NCI-H2107 treated with DMSO at 0.1 percent for 48 hours (cell line): ENCODE measurements around the gene KLHL40.
A peak's percentile ranks its signal among the peaks of the same experiment; 100 is the strongest.

ENCODE experiments used
- DNase-seq: peaks from one replicate; lab custom pipeline; 2025; ENCODE audit not compliant: unreplicated experiment; lab: John Stamatoyannopoulos, UW

KLHL40 gene

DNA sequence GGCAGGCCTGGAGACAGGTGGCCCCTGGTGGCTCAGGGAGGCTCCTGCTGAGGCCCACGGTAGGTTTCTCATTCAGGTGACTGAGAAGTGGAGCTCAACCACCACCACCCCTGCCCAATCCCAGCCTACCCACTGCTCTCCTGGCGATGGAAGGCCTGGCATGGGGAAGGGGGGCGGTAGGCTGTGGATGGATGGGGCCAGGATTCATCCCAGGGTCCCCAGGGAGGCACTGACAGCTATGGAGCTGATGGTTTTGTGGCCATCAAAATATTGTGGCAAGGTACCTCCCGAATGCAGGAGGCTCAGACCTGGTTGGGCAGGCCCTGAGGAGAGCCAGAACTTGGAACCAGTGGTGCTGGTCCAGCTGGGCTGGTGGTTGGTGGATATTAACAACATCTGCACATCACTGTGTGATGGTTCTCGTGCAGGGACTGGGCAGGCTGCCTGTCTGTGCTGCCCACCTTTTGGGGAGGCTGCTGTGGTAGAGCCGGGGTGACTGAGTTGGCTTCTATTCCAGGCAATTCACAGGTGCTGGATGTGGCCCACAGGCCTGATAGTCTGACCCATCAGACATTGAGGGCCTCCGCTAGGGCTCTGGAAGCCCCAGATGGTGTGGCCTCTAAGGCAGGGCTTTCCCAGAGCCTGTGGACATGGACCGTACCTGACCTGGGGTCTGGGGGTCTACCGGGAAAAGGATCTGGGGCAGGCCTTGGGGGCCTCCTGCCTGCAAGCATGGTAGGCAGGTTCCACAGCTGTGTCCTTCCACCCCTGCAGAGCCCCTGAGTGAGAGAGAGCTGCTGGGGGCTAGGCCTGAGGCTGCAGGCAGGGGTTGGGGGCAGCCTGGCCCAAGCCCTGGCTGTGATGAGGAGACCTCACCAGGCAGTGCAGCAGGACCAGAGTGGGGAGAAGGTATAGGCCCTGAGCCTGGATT lies 28.4 kb upstream of the KLHL40 start:
- no peak for DNase-seq

DNA sequence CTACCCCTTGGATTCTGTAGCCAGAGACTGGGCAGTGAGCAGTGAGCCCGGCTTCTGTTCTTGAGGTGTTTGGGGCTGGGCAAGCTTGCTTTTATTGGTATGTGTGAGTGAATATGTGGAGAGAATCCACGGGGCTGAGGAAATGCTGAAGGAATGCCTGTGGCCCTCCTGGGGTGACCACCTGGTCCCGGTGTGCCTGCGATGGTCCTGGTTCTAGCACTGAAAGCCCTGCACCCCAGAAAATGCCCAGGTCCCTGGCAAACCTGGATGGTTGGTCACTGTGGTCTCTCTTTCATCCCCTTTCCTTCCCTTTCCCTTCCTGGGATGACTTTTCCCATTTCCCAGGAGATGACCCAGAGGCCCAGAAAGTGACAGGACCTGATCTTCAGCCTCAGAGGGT lies 27.7 kb upstream of the KLHL40 start:
- DNase-seq, result no peak

DNA sequence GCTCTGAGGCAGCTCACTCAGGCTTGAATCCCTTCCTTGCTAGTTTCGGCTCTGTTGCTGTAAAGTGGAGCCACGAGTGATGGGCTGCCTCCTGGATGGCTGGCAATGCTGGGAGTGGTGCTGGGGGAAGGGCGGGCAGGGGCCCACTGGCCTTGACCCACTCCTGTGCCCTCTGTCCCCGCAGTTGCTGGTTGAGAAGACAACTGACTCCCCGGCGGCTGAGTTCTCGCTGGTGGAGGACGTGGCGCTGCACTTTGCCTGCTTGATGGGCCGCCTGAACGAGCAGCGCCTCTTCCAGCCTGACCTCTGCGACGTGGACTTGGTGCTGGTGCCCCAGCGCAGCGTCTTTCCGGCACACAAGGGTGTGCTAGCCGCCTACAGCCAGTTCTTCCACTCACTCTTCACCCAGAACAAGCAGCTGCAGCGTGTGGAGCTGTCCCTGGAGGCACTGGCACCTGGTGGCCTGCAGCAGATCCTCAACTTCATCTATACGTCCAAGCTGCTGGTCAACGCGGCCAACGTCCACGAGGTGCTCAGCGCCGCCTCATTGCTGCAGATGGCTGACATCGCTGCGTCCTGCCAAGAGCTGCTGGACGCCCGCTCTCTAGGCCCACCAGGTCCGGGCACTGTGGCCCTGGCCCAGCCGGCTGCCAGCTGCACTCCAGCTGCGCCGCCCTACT lies 27.1 kb upstream of the KLHL40 start:
- DNase-seq, result no peak

DNA sequence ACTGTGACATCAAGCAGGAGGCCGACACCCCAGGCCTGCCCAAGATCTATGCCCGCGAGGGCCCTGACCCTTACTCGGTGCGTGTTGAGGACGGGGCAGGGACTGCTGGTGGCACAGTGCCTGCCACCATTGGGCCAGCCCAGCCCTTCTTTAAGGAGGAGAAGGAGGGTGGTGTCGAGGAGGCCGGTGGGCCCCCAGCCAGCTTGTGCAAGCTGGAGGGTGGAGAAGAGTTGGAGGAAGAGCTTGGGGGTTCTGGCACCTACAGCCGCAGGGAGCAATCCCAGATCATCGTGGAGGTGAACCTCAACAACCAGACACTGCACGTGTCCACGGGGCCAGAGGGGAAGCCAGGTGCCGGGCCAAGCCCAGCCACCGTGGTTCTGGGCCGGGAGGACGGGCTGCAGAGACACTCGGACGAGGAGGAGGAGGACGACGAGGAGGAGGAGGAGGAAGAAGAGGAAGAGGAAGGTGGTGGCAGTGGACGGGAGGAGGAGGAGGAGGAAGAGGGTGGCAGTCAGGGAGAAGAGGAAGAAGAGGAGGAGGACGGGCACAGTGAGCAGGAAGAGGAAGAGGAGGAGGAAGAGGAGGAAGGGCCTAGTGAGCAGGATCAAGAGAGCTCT lies 26.5 kb upstream of the KLHL40 start:
- no peak for DNase-seq

DNA sequence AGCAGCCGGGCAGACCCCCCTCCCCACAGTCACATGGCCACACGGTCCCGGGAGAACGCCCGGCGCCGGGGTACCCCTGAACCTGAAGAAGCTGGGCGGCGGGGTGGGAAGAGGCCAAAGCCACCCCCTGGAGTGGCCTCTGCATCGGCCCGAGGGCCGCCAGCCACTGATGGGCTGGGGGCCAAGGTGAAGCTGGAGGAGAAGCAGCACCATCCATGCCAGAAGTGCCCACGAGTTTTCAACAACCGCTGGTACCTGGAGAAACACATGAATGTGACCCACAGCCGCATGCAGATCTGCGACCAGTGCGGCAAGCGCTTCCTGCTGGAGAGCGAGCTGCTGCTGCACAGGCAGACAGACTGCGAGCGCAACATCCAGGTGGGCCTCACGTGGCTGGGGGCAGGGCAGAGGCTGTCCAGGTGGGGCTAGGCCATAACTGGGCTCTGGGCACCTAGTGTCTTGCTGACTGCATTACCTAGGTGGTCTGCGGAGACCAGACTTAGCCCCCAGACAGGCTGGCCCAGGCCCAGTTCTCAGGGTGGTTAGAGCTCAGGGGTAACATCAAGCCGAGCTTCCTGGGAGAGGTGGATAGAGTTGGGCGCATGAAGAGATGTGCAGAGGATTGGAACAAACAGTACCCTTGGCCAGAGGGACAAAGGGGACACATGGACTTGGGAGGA lies 25.7 kb upstream of the KLHL40 start:
- DNase-seq, result no peak

DNA sequence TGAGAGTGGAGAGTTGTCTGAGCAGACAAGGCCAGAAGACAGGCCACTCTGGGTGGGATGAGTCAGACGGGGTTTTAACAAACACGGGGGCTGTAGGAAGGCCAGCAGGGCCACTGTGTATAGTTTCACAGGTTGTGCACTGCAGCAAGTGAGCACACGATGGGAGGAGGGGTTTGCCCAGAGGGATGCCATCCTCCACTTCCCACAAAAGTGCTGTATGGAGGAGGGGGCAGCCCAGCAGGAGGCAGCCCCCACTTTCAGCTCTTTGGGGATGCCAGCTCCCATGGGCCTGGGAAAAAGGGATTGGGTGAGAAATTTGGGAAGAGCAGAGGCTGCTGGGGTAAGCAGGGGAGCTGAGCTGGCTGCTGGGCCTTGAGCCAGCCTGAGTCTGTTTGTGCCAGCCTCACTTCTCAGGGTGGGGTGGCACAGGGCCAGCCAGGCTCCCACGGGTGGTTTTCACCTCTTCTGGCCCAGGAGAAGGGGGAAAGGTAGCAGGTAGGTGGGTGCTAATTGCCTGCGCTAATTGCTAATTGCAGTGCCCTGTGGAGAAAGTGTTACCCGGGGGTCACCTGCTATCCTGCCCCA lies 25.1 kb upstream of the KLHL40 start:
- no peak for DNase-seq

DNA sequence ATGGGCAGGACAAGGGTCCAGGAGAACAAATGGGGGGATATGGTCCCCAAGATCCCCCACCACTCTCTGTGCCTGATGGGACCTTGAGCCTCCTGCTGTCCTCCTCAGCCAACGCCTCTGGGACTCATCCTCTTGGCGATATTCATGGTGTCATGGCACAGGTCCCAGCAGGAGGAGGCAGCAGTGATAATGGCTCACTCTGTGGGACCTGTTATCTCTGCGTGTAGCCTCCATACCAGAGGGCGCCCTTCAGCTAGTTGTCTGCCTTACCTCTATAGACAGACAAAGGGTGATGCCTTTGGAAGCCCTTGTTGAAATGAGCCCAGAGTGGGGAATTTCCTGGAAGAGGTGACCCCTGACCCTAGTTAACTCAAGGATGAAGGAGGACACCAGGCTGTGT lies 24.4 kb upstream of the KLHL40 start:
- no peak for DNase-seq

DNA sequence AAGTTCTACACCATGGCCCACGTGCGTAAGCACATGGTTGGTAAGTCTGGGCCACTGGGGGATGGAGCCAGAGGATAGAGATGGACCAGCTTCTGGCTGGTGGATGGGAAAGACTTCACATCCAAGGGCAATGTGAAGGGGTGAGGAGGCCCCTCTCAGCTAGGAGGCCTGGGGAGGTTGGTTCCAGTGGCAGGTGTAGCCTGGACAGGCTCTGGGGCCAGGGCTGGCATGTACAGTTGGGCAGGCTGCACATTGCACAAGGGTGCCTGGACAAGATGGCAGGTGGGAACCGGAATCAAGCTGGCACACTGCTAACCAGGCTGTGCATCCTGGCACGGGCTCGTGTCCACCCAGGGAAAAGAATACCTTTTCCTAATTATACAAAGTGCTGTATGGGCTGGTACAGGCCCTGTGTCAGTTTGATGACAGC lies 23.7 kb upstream of the KLHL40 start:
- DNase-seq, result no peak

DNA sequence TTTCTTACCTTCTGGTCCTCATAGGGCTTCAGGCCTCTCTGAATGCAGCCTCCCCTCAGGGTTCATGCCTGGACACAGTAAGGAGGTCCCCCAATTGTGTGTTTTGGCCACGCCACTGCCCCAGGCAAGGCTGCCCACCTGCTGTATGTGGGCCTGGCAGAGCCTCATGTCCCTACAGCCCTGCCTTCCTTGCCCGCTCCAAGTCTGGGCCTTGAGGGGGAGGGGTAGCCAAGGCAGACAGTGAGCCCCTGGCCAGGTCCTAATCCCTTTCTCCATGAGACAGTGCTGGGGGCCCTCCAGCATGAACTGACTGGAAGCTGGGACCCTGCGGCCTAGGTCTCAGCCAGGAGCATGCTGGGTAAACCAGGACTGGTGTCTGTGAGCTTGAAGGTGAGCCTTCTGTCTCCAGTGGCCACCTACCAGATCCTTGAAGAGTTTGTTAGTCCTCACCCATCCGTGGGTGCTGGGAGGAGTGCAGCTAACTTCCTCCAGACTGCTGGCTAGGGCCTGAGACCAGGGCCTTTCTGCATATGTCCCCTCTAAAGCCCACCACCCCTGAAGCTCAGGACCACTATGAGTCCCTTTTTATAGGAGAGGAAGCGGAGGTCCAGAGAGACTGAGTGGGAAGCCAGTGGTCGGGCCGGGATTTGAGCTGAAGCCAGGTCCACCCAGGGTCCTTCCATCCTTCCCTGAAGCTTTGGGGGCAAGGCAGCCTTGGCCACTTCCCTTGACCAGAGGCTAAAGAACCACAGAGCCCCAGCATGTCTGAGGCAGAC lies 23.1 kb upstream of the KLHL40 start:
- DNase-seq, result no peak

DNA sequence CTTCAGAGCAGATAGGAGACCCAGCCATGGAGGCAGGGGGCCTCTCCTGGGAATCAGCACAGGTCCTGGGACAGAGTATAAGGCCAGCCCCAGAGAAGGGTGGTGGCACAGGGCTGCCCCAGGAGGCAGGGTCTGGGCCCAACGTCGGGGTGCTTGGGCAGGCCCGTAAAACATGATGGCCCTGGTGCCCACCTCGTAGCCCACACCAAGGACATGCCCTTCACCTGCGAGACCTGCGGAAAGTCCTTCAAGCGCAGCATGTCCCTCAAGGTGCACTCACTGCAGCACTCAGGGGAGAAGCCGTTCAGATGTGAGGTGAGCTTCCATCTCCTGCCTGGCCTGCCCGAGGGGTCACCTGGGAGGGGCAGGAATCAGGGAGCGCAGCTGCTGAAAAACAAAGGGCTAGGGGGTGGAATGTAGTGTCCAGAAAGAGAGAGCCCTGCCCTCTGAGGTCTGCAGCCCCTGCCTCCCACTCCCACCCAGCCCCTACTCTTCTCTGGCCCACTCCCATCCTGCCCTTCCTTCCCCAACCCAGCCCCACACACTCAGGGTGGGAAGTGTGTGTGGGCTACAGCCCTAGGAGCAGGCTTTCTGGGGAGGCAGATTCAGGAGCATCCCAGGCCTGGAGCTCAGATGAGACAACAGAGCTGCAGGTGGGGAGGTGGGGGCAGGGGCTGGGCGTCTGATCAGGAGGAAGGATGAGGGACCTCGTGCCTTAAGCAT lies 22.4 kb upstream of the KLHL40 start:
- DNase-seq, result no peak

DNA sequence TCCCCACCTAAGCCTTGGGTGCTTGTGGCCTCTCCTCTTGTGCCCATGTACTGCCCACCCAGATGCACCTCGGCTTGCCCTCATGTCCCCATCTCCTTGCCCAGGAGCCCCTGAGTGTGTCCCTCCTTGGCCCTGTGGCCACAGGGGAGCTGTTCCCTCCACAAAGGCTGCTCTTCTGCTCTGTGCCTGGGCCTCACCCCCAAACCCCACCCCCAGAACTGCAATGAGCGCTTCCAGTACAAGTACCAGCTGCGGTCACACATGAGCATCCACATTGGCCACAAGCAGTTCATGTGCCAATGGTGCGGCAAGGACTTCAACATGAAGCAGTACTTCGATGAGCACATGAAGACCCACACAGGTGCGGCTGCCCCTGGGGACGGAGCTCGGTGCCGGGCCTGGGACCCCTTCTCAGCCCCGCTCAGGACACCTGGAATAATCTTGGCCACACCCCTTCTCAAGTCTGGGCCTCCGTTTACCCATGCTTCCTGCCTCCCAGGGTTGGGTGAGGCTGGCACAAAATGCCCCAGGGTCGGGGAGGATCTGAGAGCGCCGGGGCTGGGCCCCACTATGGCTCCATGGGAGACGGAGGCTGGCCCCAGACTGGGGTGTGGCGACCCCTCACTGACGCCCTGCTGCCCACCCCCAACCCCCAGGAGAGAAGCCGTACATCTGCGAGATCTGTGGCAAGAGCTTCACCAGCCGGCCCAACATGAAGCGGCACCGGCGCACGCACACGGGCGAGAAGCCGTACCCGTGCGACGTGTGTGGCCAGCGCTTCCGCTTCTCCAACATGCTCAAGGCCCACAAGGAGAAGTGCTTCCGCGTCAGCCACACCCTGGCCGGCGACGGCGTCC lies 21.5 kb upstream of the KLHL40 start:
- DNase-seq, result no peak

DNA sequence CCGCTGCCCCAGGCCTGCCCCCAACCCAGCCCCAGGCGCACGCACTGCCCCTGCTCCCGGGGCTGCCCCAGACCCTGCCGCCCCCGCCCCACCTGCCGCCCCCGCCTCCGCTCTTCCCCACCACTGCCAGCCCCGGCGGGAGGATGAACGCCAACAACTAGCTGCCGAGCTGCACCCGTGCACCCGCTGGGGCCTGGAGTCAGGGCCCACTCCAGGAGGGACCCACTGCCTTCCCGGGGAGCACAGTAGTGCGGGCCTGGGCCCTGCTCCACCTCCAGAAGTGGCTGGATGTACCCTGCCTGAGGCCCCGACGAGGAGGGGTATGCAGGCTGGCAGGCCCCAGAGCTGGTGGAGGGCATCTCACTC lies 20.9 kb upstream of the KLHL40 start:
- no peak for DNase-seq

DNA sequence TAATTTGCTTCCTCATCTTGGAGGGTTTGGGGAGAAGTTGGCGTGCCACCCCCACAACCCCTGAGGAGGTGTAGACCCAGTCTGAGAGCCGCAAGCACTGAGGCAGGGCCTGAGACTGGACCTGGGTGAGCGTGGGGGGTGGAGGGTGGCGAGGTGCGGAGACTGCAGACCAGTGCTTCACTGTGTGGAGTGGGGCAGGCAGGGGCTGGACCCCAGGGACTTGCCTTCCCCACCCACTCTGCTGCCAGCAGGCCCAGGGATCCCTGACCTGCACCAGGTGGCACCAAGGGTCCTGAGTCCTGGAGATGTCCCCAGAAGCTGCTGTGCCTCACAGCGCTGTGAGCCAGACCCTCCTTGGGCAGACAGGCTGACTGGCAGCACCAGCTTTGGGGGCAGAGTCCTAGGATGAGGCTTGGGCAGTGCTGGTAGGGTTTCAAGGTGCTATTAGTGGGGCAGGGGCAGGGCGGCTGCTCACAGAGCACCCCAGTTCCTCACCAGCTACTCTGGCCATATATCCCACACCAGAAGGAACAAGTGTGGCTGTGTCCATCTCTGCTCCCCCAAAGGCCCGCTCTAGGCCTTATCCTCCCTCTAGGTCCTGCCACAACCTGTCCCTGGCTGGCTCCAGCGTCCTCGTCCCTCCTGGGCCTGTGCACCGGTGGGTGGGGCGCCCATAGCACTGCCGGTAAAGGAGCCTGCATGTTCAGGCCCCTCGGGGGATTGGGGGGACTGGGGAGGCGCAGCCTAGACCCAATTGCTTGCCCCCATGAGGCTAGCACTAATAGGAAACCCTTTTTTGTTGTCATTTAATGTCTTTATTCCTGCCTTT lies 20.1 kb upstream of the KLHL40 start:
- DNase-seq, result no peak

DNA sequence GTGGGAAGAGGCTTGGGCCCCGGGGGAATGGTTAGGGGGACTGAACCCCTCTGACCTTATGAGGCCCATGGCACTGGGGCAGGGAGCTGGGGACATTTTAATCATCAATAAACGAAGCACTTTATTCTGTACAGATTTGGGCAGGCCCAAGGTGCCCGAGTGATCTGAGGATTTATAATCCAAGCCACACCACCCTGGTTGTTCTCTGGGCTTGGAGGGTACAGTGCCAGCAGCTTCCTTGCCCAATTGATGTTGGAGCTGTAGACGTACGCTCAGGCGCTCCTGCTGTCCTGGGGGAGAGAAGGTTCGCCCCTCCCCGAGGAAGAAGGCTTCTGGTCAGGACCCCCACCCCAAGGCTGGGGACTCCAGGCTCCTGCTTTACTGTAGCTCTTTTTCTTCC lies 19.3 kb upstream of the KLHL40 start:
- DNase-seq, result no peak

DNA sequence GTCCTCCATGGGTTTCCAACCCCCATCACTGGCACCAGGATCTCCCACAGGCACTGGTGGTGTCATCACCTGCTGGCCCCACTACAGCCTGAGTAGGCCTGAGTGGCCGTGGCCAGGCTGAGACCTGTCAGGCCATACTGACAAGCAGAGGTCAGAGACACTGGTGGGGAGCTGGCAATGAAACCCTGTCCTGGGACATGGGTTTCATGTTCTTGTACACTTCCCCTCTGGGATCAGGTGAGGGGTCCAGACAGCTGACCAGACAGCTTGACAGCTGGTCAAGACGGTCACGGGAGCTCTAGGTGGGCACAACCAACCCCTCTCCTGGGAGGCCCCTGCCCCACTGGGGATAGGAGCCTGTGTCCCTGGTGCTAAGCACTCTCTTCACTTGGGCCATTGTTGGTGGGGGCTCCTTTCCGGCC lies 18.7 kb upstream of the KLHL40 start:
- no peak for DNase-seq

DNA sequence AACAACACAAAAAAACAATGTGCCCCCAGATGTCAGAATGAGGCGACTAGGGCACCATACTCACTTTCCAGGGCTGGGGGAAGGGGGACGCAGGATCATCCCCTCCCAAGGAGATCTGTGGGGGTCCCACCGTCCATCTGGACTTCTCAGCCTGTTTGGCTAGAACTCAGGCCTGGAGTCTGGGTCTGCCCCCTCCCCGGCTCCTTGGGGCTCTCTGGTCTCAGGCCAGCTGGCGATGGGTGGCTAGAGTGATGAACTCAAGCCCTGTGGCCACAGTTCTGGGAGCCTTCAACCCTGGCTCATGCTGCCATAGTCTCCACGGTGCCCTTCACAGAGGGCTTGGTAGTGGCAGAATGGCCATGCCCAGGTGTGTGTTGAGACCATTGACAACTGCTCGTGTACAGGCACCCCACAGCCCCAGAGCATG lies 18.2 kb upstream of the KLHL40 start:
- DNase-seq, result no peak

DNA sequence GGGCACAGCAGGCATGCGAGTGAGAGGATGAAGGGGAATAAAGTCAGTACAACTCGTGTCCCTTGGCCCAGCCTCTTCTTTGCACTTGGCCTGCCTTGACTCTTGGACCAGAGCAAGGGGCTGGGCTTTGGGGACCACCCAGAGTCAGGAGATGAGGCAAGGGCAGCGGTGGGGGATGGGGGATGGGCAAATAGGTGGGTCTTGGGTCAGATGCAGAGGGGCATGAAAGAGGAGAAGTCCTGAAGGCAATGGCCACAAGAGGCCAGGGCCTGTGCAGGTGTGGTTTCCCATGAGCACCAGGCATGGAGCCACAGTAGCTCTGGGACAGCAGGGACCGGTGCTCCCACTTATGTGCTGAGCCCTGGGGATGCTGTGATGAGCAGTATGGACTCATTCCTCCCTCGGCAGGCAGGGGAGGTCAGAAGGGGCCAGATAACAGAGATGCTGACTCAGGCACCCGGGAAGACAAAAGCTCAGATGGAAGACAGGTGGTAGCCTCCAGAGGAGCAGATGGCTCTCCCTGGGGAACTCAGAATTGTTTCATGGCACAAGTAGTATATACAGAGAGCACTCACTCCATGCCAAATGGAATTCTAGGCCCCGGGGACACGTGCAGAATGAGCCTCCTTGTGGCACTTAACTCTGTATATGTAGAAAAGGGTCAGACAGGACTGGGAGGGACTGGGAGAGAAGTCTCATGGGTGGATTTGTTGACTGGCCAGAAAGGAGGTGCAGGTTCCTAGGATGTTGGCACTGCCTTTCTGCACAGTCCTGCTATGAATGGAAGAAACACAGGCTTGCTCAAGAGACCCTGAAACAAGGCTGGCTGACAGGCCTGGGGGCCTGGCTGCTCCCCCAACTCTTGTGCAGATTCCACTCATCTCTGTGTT lies 17.6 kb upstream of the KLHL40 start:
- peak; percentile 47 for DNase-seq
